Smooth muscle cell (in vitro differentiated cells): Measurements from ENCODE around the gene C1QTNF6. TPM values are rescaled to one million over a fixed set of nuclear protein-coding genes. Genes with fewer than 3 reads are reported as not detected.

Experiments
- DNase-seq: peaks from one replicate; lab custom pipeline; 2025; ENCODE audit not compliant: unreplicated experiment; lab: John Stamatoyannopoulos, UW
- H2AFZ ChIP-seq: fragments of 200-600 bp; sonication (generic); 2 replicates; pipeline ENCODE4 v1.6.0; 2016; ENCODE audit warnings: antibody characterized with exemption, low read depth, mild to moderate bottlenecking
- H3F3A ChIP-seq: fragments of 200-600 bp; sonication (generic); 2 replicates; pipeline ENCODE4 v1.6.0; 2017; ENCODE audit warnings: antibody characterized with exemption, low read depth
- H3K27ac ChIP-seq: fragments of 200-600 bp; sonication (generic); 2 replicates; pipeline ENCODE4 v1.5.1; 2016; ENCODE audit warnings: low read depth, mild to moderate bottlenecking
- H3K27me3 ChIP-seq: fragments of 200-600 bp; sonication (generic); 2 replicates; pipeline ENCODE4 v1.6.1; 2016; ENCODE audit warnings: low read depth, mild to moderate bottlenecking
- H3K36me3 ChIP-seq: fragments of 200-600 bp; sonication (generic); 2 replicates; pipeline ENCODE4 v1.5.1; 2016; ENCODE audit warnings: low read depth
- H3K4me1 ChIP-seq: fragments of 200-600 bp; sonication (generic); 2 replicates; pipeline ENCODE4 v1.5.1; 2016; ENCODE audit warnings: low read depth
- H3K4me2 ChIP-seq: fragments of 200-600 bp; sonication (generic); 2 replicates; pipeline ENCODE4 v1.6.0; 2016; ENCODE audit warnings: mild to moderate bottlenecking
- H3K4me3 ChIP-seq: fragments of 200-600 bp; sonication (generic); 2 replicates; pipeline ENCODE4 v1.5.1; 2016; ENCODE audit warnings: mild to moderate bottlenecking
- H3K79me2 ChIP-seq: fragments of 200-600 bp; sonication (generic); 2 replicates; pipeline ENCODE4 v1.6.0; 2016; ENCODE audit warnings: low read depth, mild to moderate bottlenecking
- H3K9ac ChIP-seq: fragments of 200-600 bp; sonication (generic); 2 replicates; pipeline ENCODE4 v1.6.0; 2016; ENCODE audit warnings: low read depth
- H3K9me3 ChIP-seq: fragments of 200-600 bp; sonication (generic); replicated peaks from 2 replicates; pipeline ENCODE4 v1.5.1; 2016; ENCODE audit warnings: low read depth
- H4K20me1 ChIP-seq: fragments of 200-600 bp; sonication (generic); 2 replicates; pipeline ENCODE4 v1.6.0; 2016; ENCODE audit warnings: low read depth
- WGBS: methylation state at CpG from one replicate; pipeline ENCODE4 v1.1.7; 2016; ENCODE audit warnings: low lambda C conversion rate; 5-methylcytosine and 5-hydroxymethylcytosine counted together
- polyA plus RNA-seq: library from polyadenylated mRNA; unstranded; fragments of >200 nt; fragmentation: Nextera tagmentation; extraction: Ambion mirVana; gene quantifications from 2 replicates; pipeline ENCODE4 v1.2.1, GENCODE V29; 2016
- total RNA-seq: library from RNA; depleted of rRNA; stranded (reverse); fragments of >200 nt; gene quantifications from 2 replicates; pipeline ENCODE4 v1.2.3, GENCODE V29; 2014
- TF ChIP-seq, protein P1 (sequence below): fragments of 200-600 bp; sonication (generic); IDR thresholded peaks from 2 replicates; pipeline ENCODE4 v1.5.1; 2017; ENCODE audit warnings: borderline replicate concordance, mild to moderate bottlenecking, antibody characterized with exemption; ENCODE audit not compliant: insufficient read depth, poor library complexity, severe bottlenecking

C1QTNF6 gene
- total and polyA plus RNA-seq, 2 experiments from 2014 or later, result 14.3 to 26.8 TPM

DNA sequence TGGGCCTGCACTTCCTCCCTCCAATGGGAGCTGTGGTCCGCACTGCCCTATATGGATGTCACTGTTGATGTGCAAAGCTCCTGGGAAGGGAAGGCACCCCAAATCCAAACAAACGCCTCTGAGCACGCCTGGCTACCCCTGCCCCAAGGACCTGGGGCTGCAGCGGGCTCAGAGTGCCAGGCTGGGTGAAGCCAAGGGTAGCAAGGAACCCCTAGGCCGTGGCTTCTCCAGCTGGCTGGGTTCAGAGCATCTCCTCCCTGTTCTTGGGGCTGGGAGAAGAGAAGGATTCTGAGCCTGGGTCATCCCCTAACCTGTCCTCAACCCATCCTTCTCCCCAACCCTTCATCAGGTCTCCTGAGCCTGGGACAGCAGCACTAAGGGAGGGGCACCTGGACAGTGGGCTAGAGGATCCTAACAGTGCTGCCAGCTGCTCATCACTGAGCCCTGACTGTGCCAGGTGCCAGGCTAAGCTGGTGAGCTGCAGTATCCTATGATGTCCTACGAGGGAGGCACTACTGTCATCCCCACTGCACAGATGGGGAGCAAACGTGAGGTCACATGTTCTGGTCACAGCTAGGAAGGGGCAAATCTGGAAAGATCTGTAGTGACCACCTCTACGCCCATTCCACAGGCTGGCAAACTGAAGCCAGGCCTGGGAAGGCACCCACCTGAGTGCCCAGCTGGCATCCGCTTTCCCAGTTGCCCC, 21.2 kb upstream of the C1QTNF6 start:
- Histone ChIP-seq H3K9me3 (no peaks in the 10 kb centered on the region), H3K27ac (no peak overlapping the region), H3K27me3 (no peaks in the 10 kb centered on the region), H4K20me1 (no peaks in the 10 kb centered on the region), H3K9ac (no peak overlapping the region), H3K36me3 (no peaks in the 10 kb centered on the region), H2AFZ (no peak overlapping the region), H3K4me2 (no peak overlapping the region), H3K4me1 (no peaks in the 10 kb centered on the region), H3F3A (no peaks in the 10 kb centered on the region), H3K79me2 (no peaks in the 10 kb centered on the region), H3K4me3 (no peak overlapping the region)
- no peak for DNase-seq
- TF ChIP-seq, protein P1, sequence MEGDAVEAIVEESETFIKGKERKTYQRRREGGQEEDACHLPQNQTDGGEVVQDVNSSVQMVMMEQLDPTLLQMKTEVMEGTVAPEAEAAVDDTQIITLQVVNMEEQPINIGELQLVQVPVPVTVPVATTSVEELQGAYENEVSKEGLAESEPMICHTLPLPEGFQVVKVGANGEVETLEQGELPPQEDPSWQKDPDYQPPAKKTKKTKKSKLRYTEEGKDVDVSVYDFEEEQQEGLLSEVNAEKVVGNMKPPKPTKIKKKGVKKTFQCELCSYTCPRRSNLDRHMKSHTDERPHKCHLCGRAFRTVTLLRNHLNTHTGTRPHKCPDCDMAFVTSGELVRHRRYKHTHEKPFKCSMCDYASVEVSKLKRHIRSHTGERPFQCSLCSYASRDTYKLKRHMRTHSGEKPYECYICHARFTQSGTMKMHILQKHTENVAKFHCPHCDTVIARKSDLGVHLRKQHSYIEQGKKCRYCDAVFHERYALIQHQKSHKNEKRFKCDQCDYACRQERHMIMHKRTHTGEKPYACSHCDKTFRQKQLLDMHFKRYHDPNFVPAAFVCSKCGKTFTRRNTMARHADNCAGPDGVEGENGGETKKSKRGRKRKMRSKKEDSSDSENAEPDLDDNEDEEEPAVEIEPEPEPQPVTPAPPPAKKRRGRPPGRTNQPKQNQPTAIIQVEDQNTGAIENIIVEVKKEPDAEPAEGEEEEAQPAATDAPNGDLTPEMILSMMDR, result no peak
- WGBS, result 87% methylated on average over 9 of the region's 9 CpGs

DNA sequence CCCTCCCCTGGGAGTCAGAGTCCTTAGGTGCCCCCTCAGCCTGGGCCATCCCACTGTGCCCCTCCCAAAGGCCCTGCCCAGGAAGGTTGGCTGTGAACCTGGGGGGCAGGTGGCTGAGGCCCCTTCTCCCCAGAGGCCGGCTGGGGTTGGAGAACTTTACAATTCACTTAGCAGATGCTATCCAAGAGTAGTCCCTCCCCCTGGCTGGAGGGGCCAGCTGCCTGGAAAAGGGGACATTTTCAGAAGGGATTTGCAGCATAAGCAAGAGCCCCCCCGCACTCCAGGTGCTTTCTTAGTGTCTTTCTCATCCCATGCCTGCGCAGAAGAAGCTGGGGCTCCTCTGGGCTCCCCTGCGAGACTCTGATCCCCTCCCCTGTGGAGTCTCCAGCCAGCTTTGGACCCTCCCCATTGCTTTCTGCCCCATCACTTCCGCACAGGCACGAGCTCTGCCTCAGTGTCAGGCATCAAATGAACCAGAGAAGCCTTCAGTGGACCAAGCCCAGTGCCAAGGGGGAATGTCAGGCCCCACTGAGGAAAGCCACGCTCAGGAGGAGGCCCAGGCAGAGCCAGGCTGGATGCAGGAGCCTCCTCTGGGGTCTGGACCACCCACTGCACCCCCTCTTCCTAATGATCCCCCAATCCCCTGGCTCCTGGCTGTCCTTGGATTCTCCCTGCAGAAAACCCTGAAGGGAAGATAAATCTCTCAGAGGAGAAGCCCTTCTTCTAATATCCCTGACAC, 20.5 kb upstream of the C1QTNF6 start:
- WGBS, result 88% methylated on average over 7 of the region's 7 CpGs
- Histone ChIP-seq H3K9ac (no peak overlapping the region), H3K36me3 (no peaks in the 10 kb centered on the region), H3K4me3 (no peak overlapping the region), H4K20me1 (no peaks in the 10 kb centered on the region), H2AFZ (no peak overlapping the region), H3K27ac (no peak overlapping the region), H3K4me1 (no peaks in the 10 kb centered on the region), H3K4me2 (no peak overlapping the region), H3F3A (no peaks in the 10 kb centered on the region), H3K27me3 (no peaks in the 10 kb centered on the region), H3K9me3 (no peaks in the 10 kb centered on the region), H3K79me2 (no peaks in the 10 kb centered on the region)
- TF ChIP-seq, protein P1, result no peak
- no peak for DNase-seq

DNA sequence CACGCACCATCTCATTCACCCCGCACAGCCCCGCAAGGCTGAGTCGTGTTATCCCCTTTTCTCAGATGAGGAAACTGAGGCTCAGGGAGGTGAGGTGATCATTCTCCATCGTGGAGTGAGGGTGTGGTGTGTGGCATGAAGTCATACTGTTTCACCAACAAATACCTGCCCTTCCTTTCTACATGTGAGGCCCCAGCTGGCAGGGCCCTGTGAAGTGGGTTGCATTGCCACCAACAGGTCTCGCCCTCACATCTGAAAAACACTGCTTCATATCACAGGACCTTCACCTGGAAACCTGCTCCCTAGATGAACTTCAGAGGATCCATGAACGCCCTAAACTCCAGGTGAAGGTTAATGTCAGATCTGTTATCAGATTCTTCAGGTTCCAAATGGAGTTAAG, 19.9 kb upstream of the C1QTNF6 start:
- no peak overlapping the region for H3K27ac ChIP-seq
- no peaks in the 10 kb centered on the region for H3K4me1 ChIP-seq
- 92% methylated on average over 7 of the region's 7 CpGs for WGBS
- no peak overlapping the region for H3K4me3 ChIP-seq
- no peaks in the 10 kb centered on the region for H3K79me2 ChIP-seq
- no peaks in the 10 kb centered on the region for H3K9me3 ChIP-seq
- no peak overlapping the region for H3K4me2 ChIP-seq
- no peak for DNase-seq
- H3K27me3 ChIP-seq, result no peaks in the 10 kb centered on the region
- H3K36me3 ChIP-seq, result no peaks in the 10 kb centered on the region
- no peak overlapping the region for H2AFZ ChIP-seq
- no peak overlapping the region for H3K9ac ChIP-seq
- H3F3A ChIP-seq, result no peaks in the 10 kb centered on the region
- no peaks in the 10 kb centered on the region for H4K20me1 ChIP-seq
- TF ChIP-seq, protein P1, result no peak
